WI38 (cell line): ENCODE measurements around the gene KRTAP10-6.
"Not testable (repeated sequence)": the region's sequence is repeated elsewhere in the genome, so short reads cannot be mapped to it uniquely, and the experiment has no call there.

ENCODE experiments used
- H3K4me3 ChIP-seq: 2 replicates; pipeline ENCODE4 v1.5.1; 2011; ENCODE audit warnings: low read depth, mild to moderate bottlenecking, control low read depth, low read length
- TF ChIP-seq, protein P1 (sequence below): IDR thresholded peaks from 2 replicates; pipeline ENCODE4 v1.5.1; 2012; ENCODE audit warnings: low read depth, mild to moderate bottlenecking, control low read depth, low read length

The KRTAP10-6 gene

DNA sequence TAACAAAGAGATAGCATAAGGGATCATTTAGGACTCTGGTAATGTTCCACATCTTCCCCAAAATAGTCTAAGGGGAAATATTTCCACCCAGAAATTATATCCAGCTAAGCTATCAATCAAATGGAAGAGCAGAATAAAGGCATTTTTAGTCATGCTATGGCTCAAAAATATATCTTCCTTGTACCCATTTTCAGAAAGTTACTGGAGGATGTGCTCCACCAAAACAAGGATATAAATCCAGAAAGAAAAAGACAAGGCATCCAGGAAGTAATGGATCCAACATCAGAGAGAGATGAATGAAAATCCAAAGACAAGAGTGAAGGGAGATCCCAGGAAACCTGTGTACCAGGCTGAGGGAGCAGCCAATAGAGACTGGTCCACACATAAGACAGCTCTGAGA, 16.9 kb upstream of the KRTAP10-6 start:
- H3K4me3 ChIP-seq, result no peak overlapping the region
- TF ChIP-seq, protein P1, sequence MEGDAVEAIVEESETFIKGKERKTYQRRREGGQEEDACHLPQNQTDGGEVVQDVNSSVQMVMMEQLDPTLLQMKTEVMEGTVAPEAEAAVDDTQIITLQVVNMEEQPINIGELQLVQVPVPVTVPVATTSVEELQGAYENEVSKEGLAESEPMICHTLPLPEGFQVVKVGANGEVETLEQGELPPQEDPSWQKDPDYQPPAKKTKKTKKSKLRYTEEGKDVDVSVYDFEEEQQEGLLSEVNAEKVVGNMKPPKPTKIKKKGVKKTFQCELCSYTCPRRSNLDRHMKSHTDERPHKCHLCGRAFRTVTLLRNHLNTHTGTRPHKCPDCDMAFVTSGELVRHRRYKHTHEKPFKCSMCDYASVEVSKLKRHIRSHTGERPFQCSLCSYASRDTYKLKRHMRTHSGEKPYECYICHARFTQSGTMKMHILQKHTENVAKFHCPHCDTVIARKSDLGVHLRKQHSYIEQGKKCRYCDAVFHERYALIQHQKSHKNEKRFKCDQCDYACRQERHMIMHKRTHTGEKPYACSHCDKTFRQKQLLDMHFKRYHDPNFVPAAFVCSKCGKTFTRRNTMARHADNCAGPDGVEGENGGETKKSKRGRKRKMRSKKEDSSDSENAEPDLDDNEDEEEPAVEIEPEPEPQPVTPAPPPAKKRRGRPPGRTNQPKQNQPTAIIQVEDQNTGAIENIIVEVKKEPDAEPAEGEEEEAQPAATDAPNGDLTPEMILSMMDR, result no peak

DNA sequence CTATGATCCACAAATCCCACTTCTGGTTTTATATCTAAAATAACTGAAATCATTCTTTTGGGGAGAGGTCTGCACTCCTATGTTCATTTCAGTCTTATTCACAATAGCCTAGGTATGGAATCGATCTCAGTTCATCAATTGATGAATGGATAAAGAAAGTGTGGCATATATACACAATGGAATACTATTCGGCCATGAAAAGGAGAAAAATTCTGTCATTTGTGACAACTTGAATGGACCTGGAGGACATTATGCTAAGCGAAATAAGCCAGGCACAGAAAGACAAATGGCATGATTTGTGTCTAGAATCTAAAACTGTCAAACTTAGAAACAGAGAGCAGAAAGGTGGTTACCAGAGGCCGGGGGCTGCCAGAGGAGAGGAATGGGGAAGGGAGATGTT, 14.2 kb upstream of the KRTAP10-6 start:
- no peak overlapping the region for H3K4me3 ChIP-seq
- TF ChIP-seq, protein P1, result no peak

DNA sequence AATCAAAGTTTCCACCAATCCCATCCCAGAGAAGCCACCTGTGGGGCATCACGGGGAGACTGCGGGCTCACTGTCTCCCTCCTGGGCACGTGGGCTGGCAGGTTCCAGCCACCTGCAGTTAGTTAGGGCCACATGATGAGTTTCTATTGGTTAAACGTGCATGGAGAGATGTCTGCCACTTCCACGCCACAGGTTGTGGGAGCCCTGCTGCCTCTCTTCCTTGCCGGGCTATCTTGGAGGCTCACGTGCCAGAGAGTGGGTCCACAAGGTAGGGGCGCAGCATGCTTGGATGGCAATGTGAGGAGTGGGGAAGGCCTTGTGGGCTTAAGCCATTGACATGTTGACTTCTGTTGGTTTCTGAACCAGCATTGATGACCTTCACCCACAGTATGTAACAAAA, 11.6 kb upstream of the KRTAP10-6 start:
- no peak overlapping the region for H3K4me3 ChIP-seq
- TF ChIP-seq, protein P1, result no peak

DNA sequence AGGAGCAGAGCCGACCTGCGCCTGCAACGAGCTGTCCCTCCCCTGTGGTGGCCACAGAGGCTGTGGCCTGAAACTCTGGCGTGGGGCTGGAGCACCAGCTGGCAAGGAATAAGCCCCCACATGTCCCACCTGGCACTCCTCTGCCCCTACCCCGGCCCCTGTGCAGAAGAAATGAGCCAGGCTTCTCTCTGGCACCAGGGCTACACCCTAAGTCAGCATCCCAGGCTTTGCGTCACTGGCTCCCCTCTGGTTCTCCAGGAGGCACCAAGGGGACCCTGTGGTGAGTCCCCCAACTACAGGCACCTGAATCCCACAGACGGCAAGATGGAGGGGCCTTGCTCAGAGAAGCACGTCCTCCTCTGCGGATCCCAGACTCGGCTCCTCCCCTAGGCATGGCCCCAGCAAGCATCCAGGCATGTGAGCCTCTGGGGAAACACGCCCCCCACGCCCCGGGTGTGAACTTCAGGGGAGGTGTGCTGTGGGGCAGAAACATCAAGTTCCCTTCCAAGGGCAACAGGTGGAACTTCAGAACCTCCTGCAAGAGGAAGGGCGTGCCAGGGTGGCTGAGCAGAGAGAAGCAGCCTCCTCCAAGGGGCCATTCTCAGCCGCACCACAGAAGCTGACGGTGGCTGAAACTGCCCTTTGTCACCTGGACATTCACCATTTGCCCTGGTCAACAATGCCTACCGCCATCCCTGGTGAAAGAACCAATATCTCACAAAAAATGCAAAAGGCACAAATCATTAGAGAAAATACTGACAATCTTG, 11.0 kb upstream of the KRTAP10-6 start:
- TF ChIP-seq, protein P1, result no peak
- H3K4me3 ChIP-seq, result no peak overlapping the region

DNA sequence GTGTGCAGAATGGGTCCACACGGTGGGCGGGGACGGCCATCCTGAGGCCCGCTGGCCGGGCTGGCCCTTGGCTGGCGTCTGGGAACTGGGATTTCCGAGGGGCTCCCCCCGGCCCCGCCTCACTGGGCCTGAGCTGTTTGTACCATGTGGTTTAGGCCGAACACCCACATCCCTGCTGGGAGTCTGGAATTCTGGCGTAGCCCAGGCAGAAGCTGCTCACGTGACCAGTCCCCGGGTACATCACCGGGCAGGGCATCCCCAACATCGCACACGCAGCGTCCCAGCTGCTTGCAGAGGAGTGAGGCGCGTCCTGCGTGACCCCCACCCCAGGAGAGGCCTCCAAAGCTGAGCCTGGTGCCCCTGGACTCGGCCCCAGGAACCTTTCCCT, 10.2 kb upstream of the KRTAP10-6 start:
- no peak overlapping the region for H3K4me3 ChIP-seq
- TF ChIP-seq, protein P1, result no peak

DNA sequence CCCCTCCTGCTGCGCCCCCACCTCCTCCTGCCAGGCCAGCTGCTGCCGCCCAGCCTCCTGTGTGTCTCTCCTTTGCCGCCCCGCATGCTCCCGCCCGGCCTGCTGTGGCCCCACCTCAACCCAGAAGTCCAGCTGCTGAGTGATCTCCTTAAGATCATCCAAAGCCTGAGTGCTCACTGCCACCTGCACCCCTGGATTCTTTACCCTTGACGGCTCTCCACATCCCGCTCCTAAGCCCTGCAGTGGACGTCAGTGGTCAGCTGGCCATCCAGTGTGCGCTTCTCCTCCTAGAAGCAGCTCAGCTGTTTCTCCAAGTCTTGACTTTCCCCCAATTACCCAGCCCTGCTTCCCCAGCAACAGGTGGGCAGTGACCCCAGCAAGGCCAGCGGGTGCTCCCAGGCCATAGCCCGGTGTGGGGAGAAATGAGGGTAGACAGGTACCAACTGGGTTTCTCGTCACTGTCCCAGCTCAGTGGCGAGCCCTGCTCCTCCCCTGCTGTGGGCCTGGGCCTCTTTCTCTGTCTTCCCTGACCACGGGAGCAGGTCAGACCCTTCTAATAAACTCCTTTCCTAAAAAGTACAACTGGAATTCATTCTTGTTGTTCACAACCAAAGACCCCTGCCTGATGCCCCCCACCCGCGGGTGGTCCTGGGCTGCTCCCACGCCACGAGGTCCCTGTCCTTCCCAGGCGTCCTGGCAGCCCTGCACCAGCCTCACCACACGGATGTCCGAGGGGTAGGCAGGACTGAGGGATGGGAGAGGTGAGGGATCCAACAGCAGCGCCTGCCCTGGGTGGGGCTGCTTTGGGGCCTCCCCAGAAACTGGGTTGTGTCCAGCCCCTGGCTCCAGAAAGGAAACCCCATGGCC, 9.5 kb upstream of the KRTAP10-6 start:
- H3K4me3 ChIP-seq, result no peak overlapping the region
- TF ChIP-seq, protein P1, result no peak

DNA sequence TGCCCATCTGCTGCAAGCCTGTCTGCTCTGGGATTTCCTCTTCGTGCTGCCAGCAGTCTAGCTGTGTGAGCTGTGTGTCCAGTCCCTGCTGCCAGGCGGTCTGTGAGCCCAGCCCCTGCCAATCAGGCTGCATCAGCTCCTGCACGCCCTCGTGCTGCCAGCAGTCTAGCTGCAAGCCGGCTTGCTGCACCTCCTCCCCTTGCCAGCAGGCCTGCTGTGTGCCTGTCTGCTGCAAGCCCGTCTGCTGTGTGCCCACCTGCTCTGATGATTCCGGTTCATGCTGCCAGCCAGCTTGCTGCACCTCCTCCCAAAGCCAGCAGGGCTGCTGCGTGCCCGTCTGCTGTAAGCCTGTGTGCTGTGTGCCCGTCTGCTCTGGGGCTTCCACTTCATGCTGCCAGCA, 8.8 kb upstream of the KRTAP10-6 start:
- H3K4me3 ChIP-seq, result not testable (repeated sequence)

DNA sequence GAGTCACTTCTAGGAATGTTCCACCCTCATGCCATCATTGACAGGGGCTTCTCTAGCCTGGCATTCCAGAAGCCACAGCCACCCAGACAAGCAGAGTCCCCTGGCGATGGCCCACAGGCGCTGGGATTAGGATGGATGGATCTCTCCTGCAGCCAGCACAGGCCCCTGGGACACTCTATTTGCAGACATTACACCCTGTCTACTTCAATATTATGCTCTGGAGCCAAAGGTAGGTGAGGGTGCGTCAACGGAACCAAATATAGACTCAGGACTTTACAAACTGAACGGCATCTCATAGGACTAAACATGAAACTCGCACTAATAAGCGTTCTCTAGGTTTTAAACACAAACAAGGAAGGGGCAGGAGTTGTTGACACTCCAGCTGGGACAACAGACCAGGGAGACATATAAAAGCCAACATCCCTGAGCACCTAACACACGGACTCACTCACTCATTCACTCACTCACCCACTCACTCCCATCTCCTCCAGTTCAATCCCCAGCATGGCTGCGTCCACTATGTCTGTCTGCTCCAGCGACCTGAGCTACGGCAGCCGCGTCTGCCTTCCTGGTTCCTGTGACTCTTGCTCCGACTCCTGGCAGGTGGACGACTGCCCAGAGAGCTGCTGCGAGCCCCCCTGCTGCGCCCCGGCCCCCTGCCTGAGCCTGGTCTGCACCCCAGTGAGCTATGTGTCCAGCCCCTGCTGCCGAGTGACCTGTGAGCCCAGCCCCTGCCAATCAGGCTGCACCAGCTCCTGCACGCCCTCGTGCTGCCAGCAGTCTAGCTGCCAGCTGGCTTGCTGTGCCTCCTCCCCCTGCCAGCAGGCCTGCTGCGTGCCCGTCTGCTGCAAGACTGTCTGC, 8.0 kb upstream of the KRTAP10-6 start, which contains the start of gene KRTAP10-7:
Gene KRTAP10-7 (plus strand): TSS at position 480 of the 861 bp plus-strand sequence. CDS start 25 bp downstream, at position 505.
- not testable (repeated sequence) for H3K4me3 ChIP-seq
